Activated CD8-positive, alpha-beta T cell treated with anti-CD3 and anti-CD28 coated beads for 36 hours (primary cell): ENCODE results near the gene B3GLCT. TPM values are rescaled to one million over a fixed set of nuclear protein-coding genes. Genes with fewer than 3 reads are reported as not detected.

Experiments used
- ATAC-seq: fragments of 200-7000 bp; cut with Tn5 transposase; one replicate; pipeline ENCODE4 v1.10.0; 2021; ENCODE audit warnings: mild to moderate bottlenecking, moderate library complexity
- CTCF ChIA-PET: fragments of 350-600 bp; sonication (Branson Sonifier 250); formaldehyde crosslinking; loops from one replicate; lab custom pipeline; 2021; ENCODE audit warnings: antibody characterized with exemption; lab: Charles Lee
- POLR2A ChIA-PET: fragments of 350-600 bp; sonication (Branson Sonifier 250); formaldehyde crosslinking; loops from one replicate; lab custom pipeline; 2021; ENCODE audit warnings: antibody characterized with exemption; lab: Charles Lee
- DNase-seq: peaks from one replicate; pipeline ENCODE4 v3.0.0-alpha.2; 2020
- H3K27ac Mint-ChIP-seq: one replicate; pipeline ENCODE4 v1.8.0; 2021; ENCODE audit warnings: mild to moderate bottlenecking, mixed read lengths
- H3K27me3 Mint-ChIP-seq: one replicate; pipeline ENCODE4 v1.8.0; 2021; ENCODE audit warnings: mixed read lengths
- H3K36me3 Mint-ChIP-seq: one replicate; pipeline ENCODE4 v1.8.0; 2021; ENCODE audit warnings: low read depth, mixed read lengths
- H3K4me1 Mint-ChIP-seq: one replicate; pipeline ENCODE4 v1.8.0; 2021; ENCODE audit warnings: low read depth, mixed read lengths
- H3K4me3 Mint-ChIP-seq: one replicate; pipeline ENCODE4 v1.8.0; 2021; ENCODE audit warnings: mild to moderate bottlenecking, moderate library complexity, mixed read lengths
- H3K9me3 Mint-ChIP-seq: one replicate; pipeline ENCODE4 v1.8.0; 2021; ENCODE audit warnings: mixed read lengths
- intact Hi-C: fragments of 100-400 bp; cut with micrococcal nuclease; formaldehyde crosslinking; loops from one replicate; pipeline ENCODE4 v1.10.0; 2022
- total RNA-seq, 2 experiments: library from RNA; stranded (reverse); gene quantifications; one replicate each; pipeline ENCODE4 v1.2.3, GENCODE V29; 2021
- TF ChIP-seq, protein P1 (sequence below): fragments of 200-600 bp; IDR thresholded peaks from one replicate; pipeline ENCODE4 v1.8.0; 2022; ENCODE audit warnings: antibody characterized with exemption, mild to moderate bottlenecking

Gene B3GLCT
- total RNA-seq, 2 experiments from 2014 or later, result 2.4 to 2.5 TPM

DNA sequence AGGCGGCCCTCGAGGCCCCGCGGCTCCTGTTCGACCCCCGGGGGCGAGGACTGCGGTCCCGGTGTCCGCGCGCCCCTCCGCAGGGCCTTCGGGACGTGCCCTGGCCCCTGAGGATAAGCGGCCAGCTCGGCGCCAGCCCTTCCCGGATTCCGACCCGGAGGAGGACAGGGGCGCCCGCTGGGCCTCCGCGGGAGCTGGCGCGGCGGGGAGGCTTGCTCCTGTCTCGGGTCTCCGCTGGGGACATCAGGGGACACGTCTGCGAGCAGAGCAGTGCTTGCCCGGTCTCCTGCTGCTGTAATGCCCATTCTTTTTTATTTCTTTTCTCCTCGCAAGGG is 829 bp downstream of the B3GLCT start:
- Mint-ChIP-seq H3K9me3 (no peaks in the 10 kb centered on the region), H3K4me3 (peak overlapping the region; percentile 67)

DNA sequence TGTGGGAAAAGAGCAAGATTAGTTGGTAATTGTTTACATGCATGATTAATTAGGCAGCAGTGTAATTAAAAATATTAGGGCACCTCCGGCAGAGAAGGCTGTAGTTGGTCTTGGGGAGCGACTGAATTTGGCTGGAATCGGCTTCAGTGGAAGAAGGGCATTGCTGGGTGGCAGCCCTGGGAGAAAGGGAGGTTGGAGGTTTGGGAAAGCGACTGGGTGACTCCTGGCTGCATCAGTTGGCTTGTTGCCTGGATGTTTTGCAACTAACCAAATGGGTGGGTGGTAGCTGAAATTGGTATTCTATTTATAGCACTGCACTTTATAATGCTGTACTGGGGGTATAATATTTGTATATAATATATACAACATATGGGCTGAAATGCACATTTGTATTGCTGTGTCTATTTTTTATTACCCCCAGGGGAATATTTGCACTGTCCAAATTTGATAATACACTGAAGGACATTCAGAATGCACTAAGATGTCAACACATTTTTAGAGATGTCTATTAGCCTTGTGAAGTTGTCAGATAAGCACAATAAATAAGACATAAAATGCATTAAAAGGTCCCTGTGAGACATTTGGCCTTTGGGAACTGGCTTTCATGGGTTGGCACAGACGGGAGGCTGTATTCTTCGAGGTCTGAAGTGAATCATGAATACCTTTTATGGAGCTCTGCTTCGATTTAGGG is 1.7 kb downstream of the B3GLCT start:
- TF ChIP-seq, protein P1, sequence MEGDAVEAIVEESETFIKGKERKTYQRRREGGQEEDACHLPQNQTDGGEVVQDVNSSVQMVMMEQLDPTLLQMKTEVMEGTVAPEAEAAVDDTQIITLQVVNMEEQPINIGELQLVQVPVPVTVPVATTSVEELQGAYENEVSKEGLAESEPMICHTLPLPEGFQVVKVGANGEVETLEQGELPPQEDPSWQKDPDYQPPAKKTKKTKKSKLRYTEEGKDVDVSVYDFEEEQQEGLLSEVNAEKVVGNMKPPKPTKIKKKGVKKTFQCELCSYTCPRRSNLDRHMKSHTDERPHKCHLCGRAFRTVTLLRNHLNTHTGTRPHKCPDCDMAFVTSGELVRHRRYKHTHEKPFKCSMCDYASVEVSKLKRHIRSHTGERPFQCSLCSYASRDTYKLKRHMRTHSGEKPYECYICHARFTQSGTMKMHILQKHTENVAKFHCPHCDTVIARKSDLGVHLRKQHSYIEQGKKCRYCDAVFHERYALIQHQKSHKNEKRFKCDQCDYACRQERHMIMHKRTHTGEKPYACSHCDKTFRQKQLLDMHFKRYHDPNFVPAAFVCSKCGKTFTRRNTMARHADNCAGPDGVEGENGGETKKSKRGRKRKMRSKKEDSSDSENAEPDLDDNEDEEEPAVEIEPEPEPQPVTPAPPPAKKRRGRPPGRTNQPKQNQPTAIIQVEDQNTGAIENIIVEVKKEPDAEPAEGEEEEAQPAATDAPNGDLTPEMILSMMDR, result no peak
- Mint-ChIP-seq H3K9me3 (no peaks in the 10 kb centered on the region), H3K27me3 (no peaks in the 10 kb centered on the region), H3K4me3 (peak overlapping the region; percentile 67), H3K36me3 (no peaks in the 10 kb centered on the region), H3K4me1 (peaks cover 26% of the 10 kb centered on the region), H3K27ac (peak overlapping the region; percentile 63)
- intact Hi-C loops, result loop anchor here (5.0 kb wide), 1 partner anchor 39 kb away; the partner anchor contains the start of gene HSPH1
- ATAC-seq (no peak), DNase-seq (no peak)
- CTCF ChIA-PET, result interaction anchor here (1.0 to 3.1 kb wide), 5 partner anchors 9 to 223 kb away, joined by 3 to 13 read pairs (median 5); no protein-coding TSS in a partner anchor
- POLR2A ChIA-PET, result interaction anchor here (1.1 to 1.4 kb wide), 2 partner anchors 8 to 12 kb away, joined by 3 read pairs; no protein-coding TSS in a partner anchor

More for the DNA sequence above, 829 bp downstream of the B3GLCT start:
- peaks cover 26% of the 10 kb centered on the region for H3K4me1 Mint-ChIP-seq
- H3K27me3 Mint-ChIP-seq, result no peaks in the 10 kb centered on the region
- intact Hi-C loops, result loop anchor here (5.0 kb wide), 1 partner anchor 38 kb away; the partner anchor contains the start of gene HSPH1
- no peaks in the 10 kb centered on the region for H3K36me3 Mint-ChIP-seq
- POLR2A ChIA-PET, result interaction anchor here (1.1 to 1.4 kb wide), 2 partner anchors 9 to 11 kb away, joined by 3 read pairs; no protein-coding TSS in a partner anchor
- CTCF ChIA-PET, result interaction anchor here (1.0 to 3.1 kb wide), 9 partner anchors 9 to 224 kb away, joined by 3 to 13 read pairs (median 4); no protein-coding TSS in a partner anchor
- TF ChIP-seq, protein P1, result no peak
- DNase-seq (peak; percentile 39), ATAC-seq (peak; percentile 6)
- peak overlapping the region; percentile 63 for H3K27ac Mint-ChIP-seq

DNA sequence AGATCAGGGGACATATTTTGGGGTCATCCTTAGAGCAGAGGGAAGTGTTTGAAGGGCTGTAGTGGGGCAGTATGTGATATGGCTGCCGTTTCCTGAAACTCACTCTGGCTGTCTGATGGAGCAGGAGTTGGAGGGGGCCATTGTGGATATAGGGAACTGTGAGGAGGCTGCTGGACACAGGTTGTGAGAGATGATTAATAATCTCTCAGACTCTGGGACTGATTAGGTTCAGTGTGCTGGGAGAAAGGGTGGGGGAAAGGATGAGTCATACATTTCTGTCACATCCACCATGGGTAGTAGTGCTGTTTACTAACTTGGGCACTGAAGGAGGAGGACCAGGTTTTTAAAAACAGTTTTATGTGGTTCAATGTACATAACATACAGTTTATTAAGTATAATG is 4.8 kb downstream of the B3GLCT start:
- Mint-ChIP-seq H3K27me3 (no peaks in the 10 kb centered on the region), H3K4me1 (peaks cover 25% of the 10 kb centered on the region), H3K9me3 (no peaks in the 10 kb centered on the region), H3K36me3 (no peaks in the 10 kb centered on the region), H3K4me3 (no peak overlapping the region), H3K27ac (peak overlapping the region; percentile 78)
- POLR2A ChIA-PET, result no interaction called here
- intact Hi-C loops, result loop anchor here (5.0 kb wide), 1 partner anchor 42 kb away; the partner anchor contains the start of gene HSPH1
- ATAC-seq (peak; percentile 47), DNase-seq (peak; percentile 38)
- TF ChIP-seq, protein P1, result no peak
- CTCF ChIA-PET, result no interaction called here

DNA sequence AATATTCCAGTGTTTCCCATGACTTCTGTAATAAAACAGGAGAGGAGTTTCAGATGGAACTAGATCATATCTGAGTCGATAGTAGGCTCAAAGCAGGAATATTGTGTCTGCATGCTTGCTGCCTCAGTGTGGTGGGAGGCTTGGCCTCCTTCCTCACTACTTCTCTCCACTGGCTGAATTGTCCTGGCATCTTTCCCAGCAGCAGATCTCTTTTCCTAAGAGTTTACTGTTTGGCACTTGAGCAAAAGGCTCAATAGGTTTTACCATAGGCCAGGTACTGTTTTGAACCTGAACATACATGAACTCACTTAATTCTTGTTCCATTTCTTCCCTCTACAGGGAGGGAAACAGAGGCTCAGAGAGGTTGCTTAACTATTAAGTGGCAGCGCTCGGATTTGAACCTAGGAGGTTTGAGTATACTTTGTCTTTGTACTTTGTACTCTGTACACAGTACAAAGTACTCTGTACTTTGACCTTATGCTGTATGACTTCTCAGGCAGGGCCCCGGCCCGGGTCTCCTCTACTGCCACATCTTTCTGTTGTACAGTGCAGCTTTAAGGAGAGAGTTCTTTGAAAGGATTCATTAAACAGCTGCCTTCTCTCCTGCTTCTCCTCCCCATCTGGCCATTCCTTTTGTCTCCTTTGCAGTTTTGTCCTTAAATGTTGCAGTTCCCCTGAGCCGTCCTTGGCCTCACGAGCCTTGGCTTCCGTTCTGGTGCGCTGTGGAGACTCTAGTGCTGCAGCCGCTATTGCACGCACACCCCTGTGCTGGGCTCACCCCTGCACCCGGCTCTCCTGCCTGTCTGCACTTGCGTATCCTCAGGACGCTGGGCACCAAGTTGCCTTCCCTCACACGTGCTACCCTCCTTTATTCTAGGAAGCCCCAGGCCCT is 8.1 kb downstream of the B3GLCT start:
- H3K4me3 Mint-ChIP-seq, result no peak overlapping the region
- H3K27me3 Mint-ChIP-seq, result no peaks in the 10 kb centered on the region
- TF ChIP-seq, protein P1, result no peak
- no peaks in the 10 kb centered on the region for H3K36me3 Mint-ChIP-seq
- no peak overlapping the region for H3K27ac Mint-ChIP-seq
- H3K9me3 Mint-ChIP-seq, result no peaks in the 10 kb centered on the region
- CTCF ChIA-PET, result no interaction called here
- DNase-seq (no peak), ATAC-seq (no peak)
- POLR2A ChIA-PET, result no interaction called here
- H3K4me1 Mint-ChIP-seq, result peaks cover 18% of the 10 kb centered on the region
- intact Hi-C loops, result no loop called here
